ENCODE results near the gene DRD3. TPM values are rescaled to one million over a fixed set of nuclear protein-coding genes. Genes with fewer than 3 reads are reported as not detected.

The DRD3 gene
- total and polyA plus RNA-seq, 2 donors (not counting 1 experiment from before 2014, with no cell fraction given): not detected

DNA sequence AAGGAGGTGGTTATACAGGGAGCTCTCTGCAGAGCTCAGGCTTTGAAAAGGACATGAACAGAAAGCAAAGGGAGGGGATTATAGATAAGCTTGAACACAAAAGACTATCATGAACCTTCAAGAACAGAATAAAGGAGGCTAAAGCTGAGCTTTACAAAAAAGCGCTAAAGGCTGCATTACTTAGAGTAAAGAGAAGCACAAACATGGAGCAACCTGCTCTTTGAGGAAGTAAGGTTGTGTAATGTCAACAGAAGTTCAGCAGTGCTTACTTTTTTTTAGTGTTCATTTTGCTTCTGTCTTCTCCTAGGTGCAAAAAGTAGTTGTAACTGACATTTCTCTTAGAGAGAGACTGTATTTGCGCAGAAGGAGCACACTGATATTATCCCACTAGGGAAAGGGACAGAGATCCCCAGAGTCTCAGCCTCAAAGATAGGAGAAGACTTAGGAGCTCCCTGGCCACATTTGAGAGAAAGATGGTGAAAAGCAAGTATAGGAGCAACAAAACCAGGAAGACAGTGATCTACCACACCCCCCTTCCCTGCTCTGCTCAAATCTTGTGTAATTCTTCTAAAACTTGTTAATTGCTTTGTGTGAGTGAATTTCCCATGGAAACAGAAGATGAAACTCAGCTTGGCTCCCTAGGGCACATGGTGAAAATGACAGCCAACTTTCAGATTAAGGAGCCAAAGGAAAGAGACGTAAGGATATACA, 67.6 kb downstream of the DRD3 start:
- Histone ChIP-seq H3K4me1 (ENCODE audit: control insufficient read depth, extremely low read depth, insufficient read depth, low read length) (no peaks in the 10 kb centered on the region), H3K4me3 (replicated peaks in 1 of 4; ENCODE audit: control extremely low read depth in 1 of 4, insufficient read depth in 1 of 4, low read depth in 3 of 4, low read length in 4 of 4) (no peak overlapping the region)
- no peak for TF ChIP-seq EZH2 (IDR thresholded peaks at IDR 0.05; ENCODE audit: low read length, missing control alignments)

DNA sequence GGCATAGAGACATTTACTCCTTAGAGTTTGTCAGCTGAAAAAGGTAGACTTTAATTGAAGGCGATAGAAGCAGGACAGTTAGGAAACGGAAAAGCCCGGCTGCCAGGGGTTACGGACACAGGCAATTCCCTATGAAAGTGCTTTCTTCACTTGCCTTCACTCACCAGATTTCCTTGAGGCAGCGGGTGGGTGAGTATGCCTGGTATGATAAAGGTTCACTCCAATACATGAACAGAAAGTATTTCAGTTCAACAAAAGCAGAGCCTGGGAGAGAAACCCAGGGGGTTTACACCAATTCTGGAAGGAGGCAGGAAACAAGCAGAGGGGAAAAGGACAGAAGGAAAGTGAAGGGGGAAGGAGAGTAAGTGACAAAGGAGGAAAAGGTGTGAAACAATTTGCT, 68.4 kb downstream of the DRD3 start:
- H3K36me3 ChIP-seq (ENCODE audit: control insufficient read depth, insufficient read depth, low read length): no peaks in the 10 kb centered on the region
- H3K79me2 ChIP-seq (ENCODE audit: control insufficient read depth, insufficient read depth, low read length): no peaks in the 10 kb centered on the region
- no peak overlapping the region for H3K4me3 ChIP-seq (replicated peaks in 1 of 4; ENCODE audit: control extremely low read depth in 1 of 4, insufficient read depth in 1 of 4, low read depth in 3 of 4, low read length in 4 of 4)
- H3K4me2 ChIP-seq (ENCODE audit: extremely low read depth, insufficient read depth, low read length): no peak overlapping the region
- DNase-seq (ENCODE audit: low read depth in 2 of 2): no peak
- no peaks in the 10 kb centered on the region for H3K27me3 ChIP-seq (ENCODE audit: control insufficient read depth, insufficient read depth, low read length)
- no peaks in the 10 kb centered on the region for H3K4me1 ChIP-seq (ENCODE audit: control insufficient read depth, extremely low read depth, insufficient read depth, low read length)
- H2AFZ ChIP-seq (ENCODE audit: low read length): no peak overlapping the region
- H3K9ac ChIP-seq (ENCODE audit: insufficient read depth, low read length): no peak overlapping the region
- no peaks in the 10 kb centered on the region for H3K9me3 ChIP-seq (ENCODE audit: control insufficient read depth, insufficient read depth, low read depth, low read length)
- no peaks in the 10 kb centered on the region for H4K20me1 ChIP-seq (ENCODE audit: control insufficient read depth, extremely low read depth, insufficient read depth, low read length)
- no peak overlapping the region for H3K27ac ChIP-seq (ENCODE audit: insufficient read depth, low read length)
- TF ChIP-seq, protein P1, sequence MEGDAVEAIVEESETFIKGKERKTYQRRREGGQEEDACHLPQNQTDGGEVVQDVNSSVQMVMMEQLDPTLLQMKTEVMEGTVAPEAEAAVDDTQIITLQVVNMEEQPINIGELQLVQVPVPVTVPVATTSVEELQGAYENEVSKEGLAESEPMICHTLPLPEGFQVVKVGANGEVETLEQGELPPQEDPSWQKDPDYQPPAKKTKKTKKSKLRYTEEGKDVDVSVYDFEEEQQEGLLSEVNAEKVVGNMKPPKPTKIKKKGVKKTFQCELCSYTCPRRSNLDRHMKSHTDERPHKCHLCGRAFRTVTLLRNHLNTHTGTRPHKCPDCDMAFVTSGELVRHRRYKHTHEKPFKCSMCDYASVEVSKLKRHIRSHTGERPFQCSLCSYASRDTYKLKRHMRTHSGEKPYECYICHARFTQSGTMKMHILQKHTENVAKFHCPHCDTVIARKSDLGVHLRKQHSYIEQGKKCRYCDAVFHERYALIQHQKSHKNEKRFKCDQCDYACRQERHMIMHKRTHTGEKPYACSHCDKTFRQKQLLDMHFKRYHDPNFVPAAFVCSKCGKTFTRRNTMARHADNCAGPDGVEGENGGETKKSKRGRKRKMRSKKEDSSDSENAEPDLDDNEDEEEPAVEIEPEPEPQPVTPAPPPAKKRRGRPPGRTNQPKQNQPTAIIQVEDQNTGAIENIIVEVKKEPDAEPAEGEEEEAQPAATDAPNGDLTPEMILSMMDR (conservative IDR thresholded peaks at IDR 0.05 in 1 of 2, IDR thresholded peaks at IDR 0.05 in 1 of 2; ENCODE audit: low read depth in 1 of 2, low read length in 2 of 2): no peak
- no peak for TF ChIP-seq EZH2 (IDR thresholded peaks at IDR 0.05; ENCODE audit: low read length, missing control alignments)

More for the DNA sequence above, 67.6 kb downstream of the DRD3 start:
- H3K27me3 ChIP-seq (ENCODE audit: control insufficient read depth, insufficient read depth, low read length): no peaks in the 10 kb centered on the region
- no peak overlapping the region for H2AFZ ChIP-seq (ENCODE audit: low read length)
- H3K9ac ChIP-seq (ENCODE audit: insufficient read depth, low read length): no peak overlapping the region
- no peaks in the 10 kb centered on the region for H3K36me3 ChIP-seq (ENCODE audit: control insufficient read depth, insufficient read depth, low read length)
- H3K79me2 ChIP-seq (ENCODE audit: control insufficient read depth, insufficient read depth, low read length): no peaks in the 10 kb centered on the region
- no peaks in the 10 kb centered on the region for H3K9me3 ChIP-seq (ENCODE audit: control insufficient read depth, insufficient read depth, low read depth, low read length)
- no peak overlapping the region for H3K4me2 ChIP-seq (ENCODE audit: extremely low read depth, insufficient read depth, low read length)
- no peaks in the 10 kb centered on the region for H4K20me1 ChIP-seq (ENCODE audit: control insufficient read depth, extremely low read depth, insufficient read depth, low read length)
- no peak overlapping the region for H3K27ac ChIP-seq (ENCODE audit: insufficient read depth, low read length)
- no peak for DNase-seq (ENCODE audit: low read depth in 2 of 2)

DNA sequence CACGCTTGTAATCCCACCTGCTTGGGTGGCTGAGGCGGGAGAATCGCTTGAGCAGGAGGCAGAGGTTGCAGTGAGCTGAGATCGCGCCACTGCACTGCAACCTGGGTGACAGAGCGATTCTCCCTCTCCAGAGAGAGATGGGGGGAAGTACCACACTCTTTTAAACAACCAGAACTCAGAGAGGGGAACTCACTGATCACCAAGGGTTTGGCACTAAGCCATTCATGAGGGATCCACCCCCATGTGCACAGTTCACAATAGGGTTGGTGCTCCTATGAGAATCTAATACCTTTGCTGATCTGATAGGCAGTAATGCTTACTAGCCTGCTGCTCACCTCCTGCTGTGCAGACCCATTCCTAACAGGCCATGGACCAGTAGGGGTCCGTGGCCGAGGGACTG, 70.7 kb downstream of the DRD3 start:
- H3K4me3 ChIP-seq (replicated peaks in 1 of 4; ENCODE audit: control extremely low read depth in 1 of 4, insufficient read depth in 1 of 4, low read depth in 3 of 4, low read length in 4 of 4): no peak overlapping the region
- no peaks in the 10 kb centered on the region for H3K27me3 ChIP-seq (ENCODE audit: control insufficient read depth, insufficient read depth, low read length)
- H3K36me3 ChIP-seq (ENCODE audit: control insufficient read depth, insufficient read depth, low read length): no peaks in the 10 kb centered on the region
- no peak overlapping the region for H3K27ac ChIP-seq (ENCODE audit: insufficient read depth, low read length)
- H3K4me2 ChIP-seq (ENCODE audit: extremely low read depth, insufficient read depth, low read length): no peak overlapping the region
- no peaks in the 10 kb centered on the region for H3K9me3 ChIP-seq (ENCODE audit: control insufficient read depth, insufficient read depth, low read depth, low read length)
- H3K9ac ChIP-seq (ENCODE audit: insufficient read depth, low read length): no peak overlapping the region
- DNase-seq (ENCODE audit: low read depth in 2 of 2): no peak
- H3K4me1 ChIP-seq (ENCODE audit: control insufficient read depth, extremely low read depth, insufficient read depth, low read length): no peaks in the 10 kb centered on the region
- no peaks in the 10 kb centered on the region for H3K79me2 ChIP-seq (ENCODE audit: control insufficient read depth, insufficient read depth, low read length)
- TF ChIP-seq EZH2 (IDR thresholded peaks at IDR 0.05; ENCODE audit: low read length, missing control alignments): no peak
- TF ChIP-seq, protein P1 (conservative IDR thresholded peaks at IDR 0.05 in 1 of 2, IDR thresholded peaks at IDR 0.05 in 1 of 2; ENCODE audit: low read depth in 1 of 2, low read length in 2 of 2): no peak
- no peaks in the 10 kb centered on the region for H4K20me1 ChIP-seq (ENCODE audit: control insufficient read depth, extremely low read depth, insufficient read depth, low read length)
- H2AFZ ChIP-seq (ENCODE audit: low read length): no peak overlapping the region
